ENCODE results near the gene PAK4.
"Not testable (repeated sequence)": the region's sequence is repeated elsewhere in the genome, so short reads cannot be mapped to it uniquely, and the experiment has no call there.

Gene PAK4

GRCh38 chr19:39142630-39143029, 17.0 kb downstream of the PAK4 start:
- H3K4me3 Mint-ChIP-seq, result no peak overlapping the region
- H3K27me3 Mint-ChIP-seq, result peaks cover 2% of the 10 kb centered on the region
- peaks cover 33% of the 10 kb centered on the region for H3K4me1 Mint-ChIP-seq (ENCODE audit: low read depth)
- intact Hi-C loops (cut with micrococcal nuclease), result no loop called here
- peak overlapping the region; percentile 15 for H3K27ac Mint-ChIP-seq
- H3K36me3 Mint-ChIP-seq (ENCODE audit: low read depth), result no peaks in the 10 kb centered on the region
- H3K9me3 Mint-ChIP-seq, result no peaks in the 10 kb centered on the region

DNA sequence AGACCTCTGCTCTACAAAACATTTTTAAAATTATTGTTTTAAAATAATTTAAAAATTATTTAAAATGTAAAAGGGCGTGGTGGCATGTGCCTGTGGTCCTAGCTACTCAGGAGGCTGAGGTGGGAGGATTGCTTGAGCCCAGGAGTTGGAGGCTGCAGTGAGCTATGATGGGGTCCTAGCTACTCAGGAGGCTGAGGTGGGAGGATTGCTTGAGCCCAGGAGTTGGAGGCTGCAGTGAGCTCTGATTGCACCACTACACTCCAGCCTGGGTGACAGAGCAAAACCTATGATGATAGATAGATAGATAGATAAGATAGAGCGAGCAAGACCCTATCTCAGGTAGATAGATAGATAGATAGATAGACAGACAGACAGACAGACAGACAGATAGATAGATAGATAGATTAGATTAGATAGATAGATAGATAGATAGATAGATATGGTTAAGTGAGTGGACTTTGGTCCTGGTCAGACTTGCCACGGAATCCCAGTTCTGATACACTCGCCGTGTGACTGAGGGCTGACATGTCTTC, 18.2 kb downstream of the PAK4 start:
- H3K4me3 Mint-ChIP-seq; intact Hi-C loops (cut with micrococcal nuclease); H3K9me3 Mint-ChIP-seq; H3K27me3 Mint-ChIP-seq; H3K36me3 Mint-ChIP-seq (ENCODE audit: low read depth); H3K27ac Mint-ChIP-seq: not testable (repeated sequence)
- H3K4me1 Mint-ChIP-seq (ENCODE audit: low read depth), result peaks cover 33% of the 10 kb centered on the region

DNA sequence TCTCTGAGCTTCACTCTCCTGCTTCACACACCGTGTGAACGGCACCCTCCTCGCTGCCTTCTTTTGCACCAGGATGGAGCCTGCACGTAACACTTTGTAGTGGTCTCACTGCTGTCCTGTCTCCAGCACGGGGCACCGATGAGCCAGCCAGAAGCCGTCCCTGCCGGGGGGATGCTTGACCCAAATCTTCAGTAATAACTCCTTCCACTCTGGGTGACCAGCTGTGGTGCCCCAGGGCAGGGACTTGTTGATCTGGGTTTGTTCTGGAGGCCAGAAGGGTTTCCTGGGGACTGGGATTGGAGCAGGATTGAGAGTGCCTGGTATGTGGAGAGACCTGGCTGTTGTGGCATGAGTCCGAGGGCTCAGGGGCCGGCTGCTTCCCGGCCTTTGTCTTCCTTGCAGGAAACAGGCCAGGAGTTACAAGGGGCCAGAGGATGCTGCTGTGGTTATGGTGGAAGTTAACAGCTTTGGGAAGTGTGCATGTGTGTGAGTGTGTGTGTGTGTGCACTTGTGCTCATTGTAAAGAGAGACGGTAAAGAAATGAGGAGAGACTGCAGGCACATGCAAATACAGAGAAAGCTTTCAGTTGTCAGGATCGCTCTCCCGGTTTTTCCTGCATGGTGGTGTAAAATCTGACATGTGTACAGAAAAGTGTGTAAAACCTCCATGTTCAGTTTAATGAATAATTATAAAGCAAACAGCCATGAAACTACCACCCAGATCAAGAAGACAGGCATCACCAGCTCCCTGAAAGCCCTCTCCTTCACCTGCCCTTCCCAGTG, 18.9 kb downstream of the PAK4 start:
- Mint-ChIP-seq H3K27ac (no peak overlapping the region), H3K4me1 (ENCODE audit: low read depth) (peaks cover 33% of the 10 kb centered on the region), H3K9me3 (no peaks in the 10 kb centered on the region), H3K4me3 (no peak overlapping the region), H3K36me3 (ENCODE audit: low read depth) (no peaks in the 10 kb centered on the region), H3K27me3 (peaks cover 2% of the 10 kb centered on the region)
- intact Hi-C loops (cut with micrococcal nuclease), result no loop called here

GRCh38 chr19:39145180-39145953, 19.8 kb downstream of the PAK4 start:
- Mint-ChIP-seq H3K27ac (no peak overlapping the region), H3K36me3 (ENCODE audit: low read depth) (no peaks in the 10 kb centered on the region), H3K4me3 (no peak overlapping the region), H3K27me3 (peaks cover 2% of the 10 kb centered on the region), H3K9me3 (no peaks in the 10 kb centered on the region), H3K4me1 (ENCODE audit: low read depth) (peaks cover 33% of the 10 kb centered on the region)
- intact Hi-C loops (cut with micrococcal nuclease), result no loop called here

- H3K27ac Mint-ChIP-seq, result no peak overlapping the region
- no peak overlapping the region for H3K4me3 Mint-ChIP-seq
- no peaks in the 10 kb centered on the region for H3K9me3 Mint-ChIP-seq
- H3K4me1 Mint-ChIP-seq (ENCODE audit: low read depth), result peaks cover 33% of the 10 kb centered on the region
- intact Hi-C loops (cut with micrococcal nuclease), result no loop called here
- H3K36me3 Mint-ChIP-seq (ENCODE audit: low read depth), result no peaks in the 10 kb centered on the region
- H3K27me3 Mint-ChIP-seq, result peaks cover 2% of the 10 kb centered on the region
Observed at GRCh38 chr19:39146091-39146490, 20.5 kb downstream of the PAK4 start.

DNA sequence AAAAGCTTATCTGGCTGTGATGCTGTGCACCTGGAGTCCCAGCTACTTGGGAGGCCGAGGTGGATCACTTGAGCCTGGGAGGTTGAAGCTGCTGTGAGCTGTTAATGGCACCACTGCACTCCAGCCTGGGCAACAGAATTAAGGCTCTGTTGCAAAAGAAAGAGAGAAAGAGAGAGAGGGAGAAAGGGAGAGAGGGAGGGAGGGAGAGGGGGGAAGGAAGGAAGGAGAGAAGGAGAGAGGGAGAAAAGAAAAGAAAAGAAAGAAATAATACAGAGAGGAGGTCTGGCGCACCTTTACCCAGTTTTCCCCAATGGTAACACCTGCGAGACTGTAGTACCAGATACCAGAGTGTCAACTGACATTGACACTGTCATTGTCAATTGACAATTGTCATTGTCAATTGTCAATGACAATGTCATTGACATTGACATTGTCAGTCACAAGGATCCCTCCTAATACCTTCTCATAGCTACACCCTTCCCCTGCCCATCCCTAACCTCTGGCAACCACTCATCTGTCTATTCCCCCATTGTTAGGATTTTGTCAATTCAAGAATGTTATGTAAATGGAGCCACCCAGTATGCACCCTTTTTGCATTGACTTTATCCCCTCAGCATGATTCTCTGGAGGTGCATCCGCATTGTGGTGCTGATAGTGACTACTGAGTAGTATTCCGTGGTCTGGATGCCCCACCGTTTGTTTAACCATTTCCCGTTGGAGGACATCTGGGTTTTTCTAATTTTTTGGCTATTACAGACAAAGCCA, 21.3 kb downstream of the PAK4 start:
- H3K27ac Mint-ChIP-seq, result no peak overlapping the region
- peaks cover 30% of the 10 kb centered on the region for H3K4me1 Mint-ChIP-seq (ENCODE audit: low read depth)
- no peaks in the 10 kb centered on the region for H3K9me3 Mint-ChIP-seq
- no peaks in the 10 kb centered on the region for H3K36me3 Mint-ChIP-seq (ENCODE audit: low read depth)
- intact Hi-C loops (cut with micrococcal nuclease), result no loop called here
- peaks cover 2% of the 10 kb centered on the region for H3K27me3 Mint-ChIP-seq
- H3K4me3 Mint-ChIP-seq, result no peak overlapping the region

DNA sequence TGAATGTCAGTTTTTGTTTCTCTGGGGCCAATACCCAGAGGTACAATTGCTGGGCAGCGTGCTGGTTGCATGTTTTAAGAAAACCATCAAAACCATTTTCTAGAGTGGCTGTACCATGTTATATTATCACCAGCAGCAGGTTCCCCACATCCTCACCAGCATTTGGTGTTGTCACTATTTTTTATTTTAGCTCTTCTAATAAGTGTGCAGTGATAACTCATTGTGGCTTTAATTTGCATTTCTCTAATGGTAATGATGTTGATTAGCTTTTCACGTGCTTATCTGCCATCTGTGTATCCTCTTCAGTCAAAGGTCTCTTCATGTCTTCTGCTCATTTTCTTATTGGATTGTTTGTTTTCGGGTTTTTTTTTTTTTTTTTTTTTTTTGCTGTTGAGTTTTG, 21.9 kb downstream of the PAK4 start:
- no peaks in the 10 kb centered on the region for H3K9me3 Mint-ChIP-seq

GRCh38 chr19:39148939-39149529, 23.4 kb downstream of the PAK4 start:
- intact Hi-C loops (cut with micrococcal nuclease), result no loop called here
- no peak overlapping the region for H3K27ac Mint-ChIP-seq
- no peak overlapping the region for H3K4me3 Mint-ChIP-seq
- peaks cover 2% of the 10 kb centered on the region for H3K27me3 Mint-ChIP-seq
- H3K36me3 Mint-ChIP-seq (ENCODE audit: low read depth), result peaks cover 6% of the 10 kb centered on the region
- no peaks in the 10 kb centered on the region for H3K9me3 Mint-ChIP-seq
- H3K4me1 Mint-ChIP-seq (ENCODE audit: low read depth), result peaks cover 13% of the 10 kb centered on the region

More for the DNA sequence above, 21.9 kb downstream of the PAK4 start:
- intact Hi-C loops (cut with micrococcal nuclease), result no loop called here
- H3K4me3 Mint-ChIP-seq, result no peak overlapping the region
- peaks cover 24% of the 10 kb centered on the region for H3K4me1 Mint-ChIP-seq (ENCODE audit: low read depth)
- no peaks in the 10 kb centered on the region for H3K36me3 Mint-ChIP-seq (ENCODE audit: low read depth)
- H3K27ac Mint-ChIP-seq, result no peak overlapping the region
- H3K27me3 Mint-ChIP-seq, result peaks cover 2% of the 10 kb centered on the region

DNA sequence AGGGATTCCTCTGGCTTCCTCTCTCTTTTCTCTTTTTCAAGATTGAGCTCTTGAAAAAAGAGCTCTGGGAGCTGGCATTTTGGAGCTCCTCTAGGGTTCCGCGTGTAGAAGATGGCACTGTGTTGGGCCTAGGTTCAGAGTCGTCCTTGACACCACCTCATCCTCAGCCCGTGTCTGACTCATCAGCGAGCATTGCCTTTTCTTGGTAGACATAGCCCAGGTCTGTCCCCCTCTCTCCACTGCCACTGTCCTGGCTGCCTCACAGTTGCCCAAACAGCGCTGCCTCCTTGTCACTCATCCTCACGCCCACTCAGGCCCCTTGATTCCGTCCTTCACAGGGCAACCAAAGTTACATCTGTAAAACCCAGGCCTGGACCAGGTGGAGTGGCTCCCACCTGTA, 24.6 kb downstream of the PAK4 start:
- peaks cover 9% of the 10 kb centered on the region for H3K36me3 Mint-ChIP-seq (ENCODE audit: low read depth)
- no peak overlapping the region for H3K27ac Mint-ChIP-seq
- no peak overlapping the region for H3K4me3 Mint-ChIP-seq
- intact Hi-C loops (cut with micrococcal nuclease), result no loop called here
- peaks cover 1% of the 10 kb centered on the region for H3K4me1 Mint-ChIP-seq (ENCODE audit: low read depth)
- no peaks in the 10 kb centered on the region for H3K27me3 Mint-ChIP-seq
- no peaks in the 10 kb centered on the region for H3K9me3 Mint-ChIP-seq

DNA sequence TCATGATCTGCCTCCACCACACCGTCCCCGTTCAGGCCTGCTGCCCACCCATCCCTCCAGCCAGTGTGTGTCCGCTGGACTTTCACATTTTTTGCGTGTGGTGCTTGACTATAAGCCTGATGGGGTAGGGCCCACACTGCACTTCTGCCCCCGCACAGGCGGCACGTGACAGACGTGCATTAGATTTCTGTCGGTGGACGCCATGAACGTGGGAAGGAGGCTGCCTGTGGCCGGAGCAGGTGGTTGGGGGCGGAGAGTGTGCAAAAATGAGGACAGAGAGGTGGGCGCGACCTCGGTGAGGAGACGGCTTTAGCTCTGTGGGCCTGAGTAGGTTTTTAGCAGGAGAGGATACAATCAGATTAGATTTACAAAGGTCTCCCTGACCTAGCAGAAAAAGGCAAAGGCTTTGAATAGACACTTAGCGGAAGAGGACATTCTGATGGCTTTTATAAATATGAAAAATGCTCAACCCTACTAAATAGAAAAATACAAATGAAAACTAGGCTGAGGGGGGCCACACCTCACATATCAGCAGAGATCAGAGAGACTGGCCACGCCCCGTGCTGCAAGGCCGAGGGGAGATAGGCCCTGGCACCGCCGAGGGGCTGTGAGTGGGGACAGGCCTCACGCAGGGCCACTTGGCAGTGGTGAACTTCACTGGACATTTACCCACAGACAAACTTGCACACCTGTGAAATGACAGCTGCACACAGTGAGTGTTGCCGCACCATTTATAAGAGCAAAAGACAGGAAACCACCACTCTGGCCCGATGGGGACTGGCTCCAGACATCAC, 25.4 kb downstream of the PAK4 start:
- intact Hi-C loops (cut with micrococcal nuclease), result no loop called here
- H3K9me3 Mint-ChIP-seq, result no peaks in the 10 kb centered on the region
- H3K27ac Mint-ChIP-seq, result no peak overlapping the region
- H3K4me3 Mint-ChIP-seq, result no peak overlapping the region
- no peaks in the 10 kb centered on the region for H3K27me3 Mint-ChIP-seq
- peaks cover 9% of the 10 kb centered on the region for H3K36me3 Mint-ChIP-seq (ENCODE audit: low read depth)
- no peaks in the 10 kb centered on the region for H3K4me1 Mint-ChIP-seq (ENCODE audit: low read depth)

GRCh38 chr19:39152066-39152465, 26.5 kb downstream of the PAK4 start:
- Mint-ChIP-seq H3K27ac (no peak overlapping the region), H3K4me1 (ENCODE audit: low read depth) (no peaks in the 10 kb centered on the region), H3K27me3 (no peaks in the 10 kb centered on the region), H3K36me3 (ENCODE audit: low read depth) (peaks cover 9% of the 10 kb centered on the region), H3K9me3 (no peaks in the 10 kb centered on the region), H3K4me3 (no peak overlapping the region)
- intact Hi-C loops (cut with micrococcal nuclease), result no loop called here

- Mint-ChIP-seq H3K27ac (no peak overlapping the region), H3K27me3 (no peaks in the 10 kb centered on the region), H3K4me1 (ENCODE audit: low read depth) (no peaks in the 10 kb centered on the region), H3K4me3 (no peak overlapping the region), H3K36me3 (ENCODE audit: low read depth) (peaks cover 13% of the 10 kb centered on the region), H3K9me3 (no peaks in the 10 kb centered on the region)
- intact Hi-C loops (cut with micrococcal nuclease), result no loop called here
Observed at GRCh38 chr19:39154100-39154628, 28.6 kb downstream of the PAK4 start.

GRCh38 chr19:39154629-39155100, 29.1 kb downstream of the PAK4 start:
- no peaks in the 10 kb centered on the region for H3K4me1 Mint-ChIP-seq (ENCODE audit: low read depth)
- H3K4me3 Mint-ChIP-seq, result no peak overlapping the region
- peaks cover 18% of the 10 kb centered on the region for H3K36me3 Mint-ChIP-seq (ENCODE audit: low read depth)
- intact Hi-C loops (cut with micrococcal nuclease), result no loop called here
- H3K9me3 Mint-ChIP-seq, result no peaks in the 10 kb centered on the region
- no peak overlapping the region for H3K27ac Mint-ChIP-seq
- no peaks in the 10 kb centered on the region for H3K27me3 Mint-ChIP-seq
